HepG2 (cell line): ENCODE results near the gene TNS1. TPM values are rescaled to one million over a fixed set of nuclear protein-coding genes. Genes with fewer than 3 reads are reported as not detected.
A peak's percentile ranks its signal among the peaks of the same experiment; 100 is the strongest.

Experiments used
- ATAC-seq: fragments of 200-7000 bp; cut with Tn5 transposase; 3 replicates; pipeline ENCODE4 v1.9.1; 2020; ENCODE audit warnings: mild to moderate bottlenecking, moderate library complexity
- BruUV-seq: library from RNA; stranded (reverse); fragments of 400-500 nt; replicated peaks from 2 replicates; lab custom pipeline; 2021; lab: Mats Ljungman, UMichigan
- CTCF ChIA-PET: fragments of 300-600 bp; formaldehyde crosslinking; extraction: SDS; loops from one replicate; lab custom pipeline; 2021; ENCODE audit warnings: low total read pairs, inconsistent platforms, low intra/inter-chr PET ratio; lab: Yijun Ruan, JAX
- POLR2A ChIA-PET: fragments of 350-600 bp; sonication (Branson Sonifier 250); formaldehyde crosslinking; loops from one replicate; lab custom pipeline; 2020; ENCODE audit warnings: antibody characterized with exemption, inconsistent platforms; lab: Yijun Ruan, JAX
- DNase-seq: peaks from one replicate; pipeline ENCODE4 v3.0.0-alpha.2; 2015; ENCODE audit warnings: low spot score
- FAIRE-seq: peaks from 3 replicates; lab custom pipeline; 2011; peaks lifted over from hg19 to GRCh38; lab: Jason Lieb, UNC
- H2AFZ ChIP-seq: one replicate; pipeline ENCODE4 v1.6.1; 2011; ENCODE audit warnings: low read length, inconsistent platforms
- H3K27ac ChIP-seq: fragments of 300-600 bp; 3 replicates; pipeline ENCODE4 v1.8.0; 2011; ENCODE audit warnings: mixed run types, mild to moderate bottlenecking, mixed read lengths, low read length, inconsistent platforms; ENCODE audit not compliant: insufficient read depth; ENCODE audit errors: extremely low read length
- H3K27me3 ChIP-seq, 2 experiments: fragments of 200-600 bp in 1 of 2; 2 replicates in 1 of 2; 3 replicates in 1 of 2; pipeline versions ENCODE4 v1.6.0 to v1.8.0; 2011; ENCODE audit warnings: low read length in 2 of 2, mild to moderate bottlenecking in 2 of 2, moderate library complexity in 2 of 2, inconsistent platforms in 1 of 2; ENCODE audit not compliant: insufficient read depth in 2 of 2, control insufficient read depth in 1 of 2
- H3K36me3 ChIP-seq, 2 experiments: fragments of 200-600 bp in 1 of 2; replicated peaks in 1 of 2; 2 replicates in 1 of 2; 3 replicates in 1 of 2; pipeline versions ENCODE4 v1.5.1 to v1.8.0; 2011; ENCODE audit warnings: low read length in 2 of 2, inconsistent platforms in 1 of 2; ENCODE audit not compliant: insufficient read depth in 2 of 2, control insufficient read depth in 1 of 2
- H3K4me1 ChIP-seq: 2 replicates; pipeline ENCODE4 v1.5.1; 2012; ENCODE audit warnings: low read length, inconsistent platforms; ENCODE audit not compliant: insufficient read depth
- H3K4me2 ChIP-seq: 2 replicates; pipeline ENCODE4 v1.6.0; 2011; ENCODE audit warnings: low read depth, low read length, inconsistent platforms
- H3K4me3 ChIP-seq, 3 experiments: fragments of 200-600 bp in 1 of 3; sonication (generic), shearing (Covaris generic) in 1 of 3; replicated peaks in 1 of 3; 2 replicates each; pipeline ENCODE4 v1.5.1; 2011 to 2016; ENCODE audit warnings: low read length in 3 of 3, inconsistent platforms in 2 of 3, low read depth in 2 of 3, mild to moderate bottlenecking in 2 of 3, control low read depth in 1 of 3, mixed read lengths in 1 of 3; ENCODE audit not compliant: insufficient read depth in 1 of 3
- H3K79me2 ChIP-seq: one replicate; pipeline ENCODE4 v1.6.1; 2011; ENCODE audit warnings: low read length, inconsistent platforms; ENCODE audit not compliant: insufficient read depth
- H3K9ac ChIP-seq: 2 replicates; pipeline ENCODE4 v1.6.0; 2011; ENCODE audit warnings: mild to moderate bottlenecking, low read depth, low read length, inconsistent platforms; ENCODE audit not compliant: insufficient read depth
- H3K9me3 ChIP-seq: 2 replicates; pipeline ENCODE4 v1.5.1; 2012; ENCODE audit warnings: mild to moderate bottlenecking, low read length
- H4K20me1 ChIP-seq: 2 replicates; pipeline ENCODE4 v1.6.0; 2011; ENCODE audit warnings: inconsistent platforms, mild to moderate bottlenecking, low read length, moderate library complexity; ENCODE audit not compliant: insufficient read depth
- CCDC6 ChIP-seq: sonication (generic); formaldehyde crosslinking; IDR thresholded peaks from 2 replicates; pipeline ENCODE4 v1.8.1; 2022; ENCODE audit warnings: mild to moderate bottlenecking, missing genetic modification reagents, moderate library complexity
- CTCF ChIP-seq: sonication (generic); formaldehyde crosslinking; IDR thresholded peaks from 2 replicates; pipeline ENCODE4 v1.5.0; 2020; ENCODE audit warnings: mild to moderate bottlenecking, missing genetic modification reagents, moderate library complexity
- FOXK2 ChIP-seq: fragments of 450-650 bp; IDR thresholded peaks from 2 replicates; pipeline ENCODE4 v1.6.1; 2016
- HOXA3 ChIP-seq: sonication (generic); formaldehyde crosslinking; IDR thresholded peaks from 2 replicates; pipeline ENCODE4 v1.5.0; 2020; ENCODE audit warnings: missing genetic modification reagents
- KDM2A ChIP-seq: sonication (generic); formaldehyde crosslinking; IDR thresholded peaks from 2 replicates; pipeline ENCODE4 v1.4.0; 2020; ENCODE audit warnings: low read depth, missing genetic modification reagents, borderline replicate concordance
- KLF12 ChIP-seq: sonication (generic); formaldehyde crosslinking; IDR thresholded peaks from 2 replicates; pipeline ENCODE4 v1.4.0; 2020; ENCODE audit warnings: missing genetic modification reagents, borderline replicate concordance
- MEIS2 ChIP-seq: sonication (generic); formaldehyde crosslinking; IDR thresholded peaks from 2 replicates; pipeline ENCODE4 v1.9.0; 2021; ENCODE audit warnings: mild to moderate bottlenecking, missing genetic modification reagents
- PLRG1 ChIP-seq: fragments of 450-650 bp; conservative IDR thresholded peaks from 2 replicates; pipeline ENCODE4 v1.6.1; 2016
- SP2 ChIP-seq: sonication (generic); formaldehyde crosslinking; IDR thresholded peaks from 2 replicates; pipeline ENCODE4 v1.5.1; 2020; ENCODE audit warnings: mild to moderate bottlenecking, missing genetic modification reagents
- ZNF878 ChIP-seq: sonication (generic); formaldehyde crosslinking; IDR thresholded peaks from 2 replicates; pipeline ENCODE4 v1.8.1; 2023; ENCODE audit warnings: mild to moderate bottlenecking, missing genetic modification reagents, moderate library complexity
- WGBS: methylation state at CpG from one replicate; pipeline ENCODE4 v1.1.6; 2017; ENCODE audit warnings: low lambda C conversion rate; 5-methylcytosine and 5-hydroxymethylcytosine counted together
- in situ Hi-C: cut with HindIII; loops from 2 replicates; pipeline ENCODE4 v1.10.0; 2017; ENCODE audit warnings: low pct_unique_long_range_greater_than_20kb; ENCODE audit not compliant: extremely low pct_ligation_motif_present
- intact Hi-C: fragments of 100-400 bp; cut with micrococcal nuclease; formaldehyde crosslinking; loops from one replicate; pipeline ENCODE4 v1.10.0; 2022; ENCODE audit not compliant: unreplicated experiment
- polyA plus RNA-seq, 8 experiments: library from polyadenylated mRNA; depleted of rRNA in 3 of 8; stranded (reverse) in 7 of 8; unstranded in 1 of 8; fragments of >200 nt; fragmentation: Illumina TruSeq in 4 of 8; extraction: Trizol in 4 of 8; gene quantifications; 2 replicates each; pipeline versions ENCODE4 v1.2.1 to v1.2.3, GENCODE V29; 2011 to 2016; ENCODE audit warnings: low read depth in 4 of 8, missing spikeins in 1 of 8, mixed read lengths in 1 of 8; ENCODE audit not compliant: insufficient read depth in 1 of 8
- total RNA-seq, 5 experiments: library from RNA; depleted of rRNA; stranded (reverse); fragments of >200 nt; fragmentation: Illumina TruSeq; extraction: Trizol; gene quantifications; 2 replicates each; pipeline ENCODE4 v1.2.3, GENCODE V29; 2016; ENCODE audit warnings: low read depth in 1 of 5
- TF ChIP-seq, protein P1 (sequence below): sonication (generic); formaldehyde crosslinking; IDR thresholded peaks from 2 replicates; pipeline ENCODE4 v1.4.0; 2020; ENCODE audit warnings: mild to moderate bottlenecking, missing genetic modification reagents
- TF ChIP-seq, protein P2 (sequence below): sonication (generic); formaldehyde crosslinking; IDR thresholded peaks from 2 replicates; pipeline ENCODE4 v1.8.0; 2022; ENCODE audit warnings: missing genetic modification reagents, mild to moderate bottlenecking, moderate library complexity, borderline replicate concordance
- TF ChIP-seq, protein P3 (sequence below): sonication (generic); formaldehyde crosslinking; IDR thresholded peaks from 2 replicates; pipeline ENCODE4 v1.4.0; 2020; ENCODE audit warnings: low read depth, mild to moderate bottlenecking, missing genetic modification reagents

TNS1 gene
- total and polyA plus RNA-seq, 2 of the 13 experiments (the other 11 are each of a cell fraction or from before 2014, with no cell fraction given), result 1.9 to 118 TPM

DNA sequence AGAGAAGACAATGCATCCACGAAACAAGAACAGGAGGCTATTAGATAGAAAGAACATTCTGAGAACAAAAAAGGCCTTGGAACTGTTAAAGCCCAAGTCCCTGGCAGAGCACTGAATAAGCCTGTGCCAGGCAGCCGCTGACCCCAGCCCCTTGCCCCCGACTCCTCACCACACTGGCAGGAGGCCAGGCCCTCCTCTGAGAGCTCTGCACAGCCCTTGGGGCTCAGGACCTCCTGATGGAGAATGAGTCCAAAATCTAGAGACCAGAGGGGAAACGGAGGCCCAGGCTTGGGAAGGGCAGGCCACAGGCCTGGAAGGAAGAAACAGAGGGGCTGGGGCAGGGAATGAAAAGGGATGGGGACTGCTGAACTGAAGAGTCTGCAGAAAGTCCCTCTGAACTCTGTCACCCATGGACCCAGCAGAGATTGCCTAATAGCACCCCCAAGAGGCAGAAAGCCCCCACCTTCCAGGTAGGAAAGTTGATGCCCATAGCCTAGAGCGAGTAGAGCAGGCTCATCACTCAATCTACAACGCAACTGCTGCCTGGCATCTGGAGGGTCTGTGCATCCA is 18.3 kb upstream of the TNS1 start:
- in situ Hi-C loops (no loop called here), intact Hi-C loops (no loop called here)
- Histone ChIP-seq H3K79me2 (no peaks in the 10 kb centered on the region), H3K4me3 (no peak overlapping the region), H3K36me3 (no peaks in the 10 kb centered on the region), H3K4me2 (no peak overlapping the region), H3K9ac (no peak overlapping the region), H3K27me3 (peaks cover 3 to 51% of the 10 kb centered on the region in 2 experiments; a peak in 4 of 5 replicates), H3K27ac (no peak overlapping the region), H3K4me1 (no peaks in the 10 kb centered on the region), H3K9me3 (no peaks in the 10 kb centered on the region), H2AFZ (no peak overlapping the region), H4K20me1 (no peaks in the 10 kb centered on the region)
- DNase-seq (no peak), ATAC-seq (no peak), FAIRE-seq (no peak)
- BruUV-seq, result no TSS peak
- WGBS, result 9% methylated on average over 6 of the region's 6 CpGs
- POLR2A ChIA-PET, result no interaction called here
- CTCF ChIA-PET, result no interaction called here
- TF ChIP-seq CTCF (peak; percentile 36), ZNF878 (CRISPR knock-in tag) (no peak), CCDC6 (CRISPR knock-in tag) (no peak)
- TF ChIP-seq, protein P1, sequence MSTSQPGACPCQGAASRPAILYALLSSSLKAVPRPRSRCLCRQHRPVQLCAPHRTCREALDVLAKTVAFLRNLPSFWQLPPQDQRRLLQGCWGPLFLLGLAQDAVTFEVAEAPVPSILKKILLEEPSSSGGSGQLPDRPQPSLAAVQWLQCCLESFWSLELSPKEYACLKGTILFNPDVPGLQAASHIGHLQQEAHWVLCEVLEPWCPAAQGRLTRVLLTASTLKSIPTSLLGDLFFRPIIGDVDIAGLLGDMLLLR (CRISPR knock-in tag), result no peak

DNA sequence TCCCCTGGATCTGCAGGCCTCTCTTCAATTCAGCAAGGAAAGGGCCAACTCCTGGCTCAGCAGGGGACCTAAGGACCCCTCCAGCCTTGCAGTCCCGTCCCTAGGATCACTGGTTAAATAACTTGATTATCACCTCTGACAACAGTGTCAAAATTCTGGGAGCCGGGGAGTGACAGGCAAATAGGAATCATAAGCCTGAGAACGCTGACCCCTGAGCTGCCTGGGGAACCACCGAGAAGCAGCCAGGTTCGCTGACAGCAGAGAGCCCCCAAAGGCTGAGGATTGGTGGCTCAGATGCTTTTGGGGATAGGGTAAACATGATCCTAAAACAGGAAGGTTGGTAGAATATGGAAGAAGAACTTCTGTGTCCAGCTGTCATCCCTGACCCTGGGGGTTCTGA is 17.5 kb upstream of the TNS1 start:
- in situ Hi-C loops (no loop called here), intact Hi-C loops (no loop called here)
- H3K36me3 ChIP-seq, result no peaks in the 10 kb centered on the region
- WGBS, result 31% methylated on average over 5 of the region's 5 CpGs
- ATAC-seq (no peak), DNase-seq (no peak), FAIRE-seq (no peak)
- no peak overlapping the region for H3K4me2 ChIP-seq
- POLR2A ChIA-PET, result no interaction called here
- peaks cover 3 to 45% of the 10 kb centered on the region in 2 experiments; a peak in 4 of 5 replicates for H3K27me3 ChIP-seq
- H3K79me2 ChIP-seq, result no peaks in the 10 kb centered on the region
- CTCF ChIA-PET, result no interaction called here
- no peak overlapping the region for H3K27ac ChIP-seq
- no peaks in the 10 kb centered on the region for H4K20me1 ChIP-seq
- no peak overlapping the region for H3K9ac ChIP-seq
- H3K4me3 ChIP-seq, result no peak overlapping the region
- no TSS peak for BruUV-seq
- no peak overlapping the region for H2AFZ ChIP-seq
- H3K9me3 ChIP-seq, result no peaks in the 10 kb centered on the region
- H3K4me1 ChIP-seq, result no peaks in the 10 kb centered on the region
- TF ChIP-seq KDM2A (CRISPR knock-in tag), result no peak
- no peak for TF ChIP-seq HOXA3 (CRISPR knock-in tag)
- TF ChIP-seq, protein P2, sequence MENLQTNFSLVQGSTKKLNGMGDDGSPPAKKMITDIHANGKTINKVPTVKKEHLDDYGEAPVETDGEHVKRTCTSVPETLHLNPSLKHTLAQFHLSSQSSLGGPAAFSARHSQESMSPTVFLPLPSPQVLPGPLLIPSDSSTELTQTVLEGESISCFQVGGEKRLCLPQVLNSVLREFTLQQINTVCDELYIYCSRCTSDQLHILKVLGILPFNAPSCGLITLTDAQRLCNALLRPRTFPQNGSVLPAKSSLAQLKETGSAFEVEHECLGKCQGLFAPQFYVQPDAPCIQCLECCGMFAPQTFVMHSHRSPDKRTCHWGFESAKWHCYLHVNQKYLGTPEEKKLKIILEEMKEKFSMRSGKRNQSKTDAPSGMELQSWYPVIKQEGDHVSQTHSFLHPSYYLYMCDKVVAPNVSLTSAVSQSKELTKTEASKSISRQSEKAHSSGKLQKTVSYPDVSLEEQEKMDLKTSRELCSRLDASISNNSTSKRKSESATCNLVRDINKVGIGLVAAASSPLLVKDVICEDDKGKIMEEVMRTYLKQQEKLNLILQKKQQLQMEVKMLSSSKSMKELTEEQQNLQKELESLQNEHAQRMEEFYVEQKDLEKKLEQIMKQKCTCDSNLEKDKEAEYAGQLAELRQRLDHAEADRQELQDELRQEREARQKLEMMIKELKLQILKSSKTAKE, result no peak
- TF ChIP-seq SP2 (CRISPR knock-in tag), result no peak
- no peak for TF ChIP-seq PLRG1
- no peak for TF ChIP-seq KLF12 (CRISPR knock-in tag)
- no peak for TF ChIP-seq MEIS2 (CRISPR knock-in tag)
- TF ChIP-seq, protein P3, sequence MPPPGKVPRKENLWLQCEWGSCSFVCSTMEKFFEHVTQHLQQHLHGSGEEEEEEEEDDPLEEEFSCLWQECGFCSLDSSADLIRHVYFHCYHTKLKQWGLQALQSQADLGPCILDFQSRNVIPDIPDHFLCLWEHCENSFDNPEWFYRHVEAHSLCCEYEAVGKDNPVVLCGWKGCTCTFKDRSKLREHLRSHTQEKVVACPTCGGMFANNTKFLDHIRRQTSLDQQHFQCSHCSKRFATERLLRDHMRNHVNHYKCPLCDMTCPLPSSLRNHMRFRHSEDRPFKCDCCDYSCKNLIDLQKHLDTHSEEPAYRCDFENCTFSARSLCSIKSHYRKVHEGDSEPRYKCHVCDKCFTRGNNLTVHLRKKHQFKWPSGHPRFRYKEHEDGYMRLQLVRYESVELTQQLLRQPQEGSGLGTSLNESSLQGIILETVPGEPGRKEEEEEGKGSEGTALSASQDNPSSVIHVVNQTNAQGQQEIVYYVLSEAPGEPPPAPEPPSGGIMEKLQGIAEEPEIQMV (CRISPR knock-in tag), result no peak
- TF ChIP-seq FOXK2, result no peak
